HG03342 (cell line): ENCODE results near the gene SCUBE1.

Source experiments
- ATAC-seq: cut with Tn5 transposase; IDR thresholded peaks from one replicate; pipeline ENCODE4 v1.9.1; 2021; ENCODE audit warnings: mild to moderate bottlenecking, moderate library complexity; ENCODE audit not compliant: unreplicated experiment

SCUBE1 gene

GRCh38 chr22:43303751-43304150 lies 39.4 kb downstream of the SCUBE1 start:
- no peak for ATAC-seq

GRCh38 chr22:43303166-43303565 lies 40.0 kb downstream of the SCUBE1 start:
- ATAC-seq: no peak

GRCh38 chr22:43302531-43303041 lies 40.6 kb downstream of the SCUBE1 start:
- ATAC-seq: no peak

GRCh38 chr22:43301866-43302265 lies 41.3 kb downstream of the SCUBE1 start:
- ATAC-seq: no peak

- ATAC-seq: no peak
Measured at GRCh38 chr22:43300891-43301676, 42.1 kb downstream of the SCUBE1 start.

- no peak for ATAC-seq
Measured at GRCh38 chr22:43299736-43300135, 43.4 kb downstream of the SCUBE1 start.

GRCh38 chr22:43298062-43298801 lies 44.9 kb downstream of the SCUBE1 start:
- ATAC-seq: no peak

- no peak for ATAC-seq
Measured at GRCh38 chr22:43297270-43298061, 45.7 kb downstream of the SCUBE1 start.

- ATAC-seq: no peak
Measured at GRCh38 chr22:43296276-43296902, 46.8 kb downstream of the SCUBE1 start.

GRCh38 chr22:43295660-43296059 lies 47.5 kb downstream of the SCUBE1 start:
- ATAC-seq: no peak

GRCh38 chr22:43295173-43295572 lies 48.0 kb downstream of the SCUBE1 start:
- ATAC-seq: no peak

- ATAC-seq: no peak
Measured at GRCh38 chr22:43293655-43294392, 49.3 kb downstream of the SCUBE1 start.

- no peak for ATAC-seq
Measured at GRCh38 chr22:43293259-43293654, 49.9 kb downstream of the SCUBE1 start.

- no peak for ATAC-seq
Measured at GRCh38 chr22:43292630-43293018, 50.5 kb downstream of the SCUBE1 start.

GRCh38 chr22:43291381-43291780 lies 51.8 kb downstream of the SCUBE1 start:
- ATAC-seq: no peak

- ATAC-seq: no peak
Measured at GRCh38 chr22:43289976-43290721, 53.0 kb downstream of the SCUBE1 start.

- no peak for ATAC-seq
Measured at GRCh38 chr22:43289531-43289963, 53.6 kb downstream of the SCUBE1 start.

- ATAC-seq: no peak
Measured at GRCh38 chr22:43288807-43289420, 54.3 kb downstream of the SCUBE1 start.

- ATAC-seq: no peak
Measured at GRCh38 chr22:43288378-43288777, 54.8 kb downstream of the SCUBE1 start.
